H1 (cell line): Measurements from ENCODE around the gene IRF5. TPM values are rescaled to one million over a fixed set of nuclear protein-coding genes. Genes with fewer than 3 reads are reported as not detected.

Source experiments
- CTCF ChIA-PET: fragments of 300-600 bp; sonication (Branson Sonifier 250); formaldehyde crosslinking; loops from one replicate; lab custom pipeline; 2021; ENCODE audit not compliant: partially characterized antibody; lab: Charles Lee
- POLR2A ChIA-PET: fragments of 300-600 bp; sonication (Branson Sonifier 250); formaldehyde crosslinking; loops from one replicate; lab custom pipeline; 2021; ENCODE audit warnings: inconsistent platforms; ENCODE audit not compliant: partially characterized antibody; lab: Charles Lee
- DNase-seq, 2 experiments: peaks; one replicate each; pipeline versions ENCODE4 v3.0.0 to v3.0.0-alpha.2; 2010 to 2022; ENCODE audit warnings: low spot score in 2 of 2, low read depth in 1 of 2, mixed read lengths in 1 of 2
- FAIRE-seq: peaks from 2 replicates; lab custom pipeline; 2011; peaks lifted over from hg19 to GRCh38; lab: Jason Lieb, UNC
- H2AFZ ChIP-seq: 2 replicates; pipeline ENCODE4 v1.8.1; 2012; ENCODE audit warnings: low read length, inconsistent platforms
- H2AK5ac ChIP-seq: 2 replicates; pipeline ENCODE4 v1.6.1; 2013; ENCODE audit warnings: low read depth, low read length
- H2BK120ac ChIP-seq: replicated peaks from 2 replicates; pipeline ENCODE3; 2013; ENCODE audit warnings: low read depth, low read length, inconsistent platforms
- H2BK12ac ChIP-seq: 2 replicates; pipeline ENCODE4 v1.6.1; 2013; ENCODE audit warnings: low read depth, low read length
- H2BK15ac ChIP-seq: 2 replicates; pipeline ENCODE4 v1.6.1; 2013; ENCODE audit warnings: low read length
- H2BK20ac ChIP-seq: 2 replicates; pipeline ENCODE4 v1.6.1; 2013; ENCODE audit warnings: low read length
- H2BK5ac ChIP-seq: 2 replicates; pipeline ENCODE4 v1.6.1; 2013; ENCODE audit warnings: low read depth, low read length
- H3K14ac ChIP-seq: 2 replicates; pipeline ENCODE4 v1.6.1; 2013; ENCODE audit warnings: inconsistent platforms; ENCODE audit not compliant: insufficient read length
- H3K18ac ChIP-seq: 2 replicates; pipeline ENCODE4 v1.6.1; 2013; ENCODE audit warnings: low read length; ENCODE audit errors: extremely low read depth
- H3K23ac ChIP-seq: 2 replicates; pipeline ENCODE4 v1.6.1; 2013; ENCODE audit warnings: inconsistent platforms; ENCODE audit not compliant: insufficient read length
- H3K23me2 ChIP-seq: 2 replicates; pipeline ENCODE4 v1.6.1; 2013; ENCODE audit warnings: low read depth, low read length
- H3K27ac ChIP-seq: 2 replicates; pipeline ENCODE4 v1.6.1; 2011; ENCODE audit warnings: low read depth, low read length, inconsistent platforms
- H3K27me3 ChIP-seq, 4 experiments: replicated peaks in 1 of 4; 1 replicate in 1 of 4; 2 replicates in 3 of 4; pipeline versions ENCODE4 v1.6.1 to v1.8.1; 2011 to 2013; ENCODE audit warnings: low read length in 3 of 4, mild to moderate bottlenecking in 3 of 4, inconsistent platforms in 2 of 4, mixed read lengths in 2 of 4, moderate library complexity in 1 of 4; ENCODE audit not compliant: control insufficient read depth in 3 of 4, insufficient read depth in 3 of 4; ENCODE audit errors: extremely low read depth in 1 of 4
- H3K36me3 ChIP-seq, 4 experiments: 2 replicates each; pipeline versions ENCODE4 v1.6.1 to v1.8.1; 2011 to 2013; ENCODE audit warnings: mild to moderate bottlenecking in 4 of 4, low read length in 3 of 4, moderate library complexity in 2 of 4, control low read depth in 1 of 4, inconsistent platforms in 1 of 4; ENCODE audit not compliant: insufficient read depth in 4 of 4, control insufficient read depth in 2 of 4
- H3K4ac ChIP-seq: replicated peaks from 2 replicates; pipeline ENCODE3; 2013; ENCODE audit warnings: low read length, low read depth, mixed read lengths, inconsistent platforms; ENCODE audit not compliant: insufficient read length
- H3K4me1 ChIP-seq, 4 experiments: replicated peaks in 1 of 4; 1 replicate in 1 of 4; 2 replicates in 3 of 4; pipeline versions ENCODE4 v1.6.1 to v1.8.1; 2011 to 2013; ENCODE audit warnings: low read length in 3 of 4, inconsistent platforms in 2 of 4, mixed read lengths in 1 of 4; ENCODE audit not compliant: insufficient read depth in 4 of 4, control insufficient read depth in 3 of 4
- H3K4me2 ChIP-seq, 2 experiments: 2 replicates each; pipeline versions ENCODE4 v1.6.1 to v1.8.1; 2011 to 2013; ENCODE audit warnings: low read depth in 2 of 2, low read length in 2 of 2, control low read depth in 1 of 2, inconsistent platforms in 1 of 2, mild to moderate bottlenecking in 1 of 2; ENCODE audit not compliant: insufficient read depth in 1 of 2
- H3K4me3 ChIP-seq, 4 experiments: fragments of 200-600, 300-600 bp in 1 of 4; sonication (generic), shearing (Covaris generic), sonication (Bioruptor Twin) in 1 of 4; 2 replicates each; pipeline versions ENCODE4 v1.5.1 to v1.8.1; 2011 to 2016; ENCODE audit warnings: low read length in 4 of 4, low read depth in 3 of 4, control low read depth in 2 of 4, inconsistent platforms in 2 of 4, mild to moderate bottlenecking in 2 of 4, mixed read lengths in 1 of 4, moderate library complexity in 1 of 4; ENCODE audit not compliant: insufficient read depth in 2 of 4; ENCODE audit errors: extremely low read depth in 1 of 4
- H3K56ac ChIP-seq: replicated peaks from 2 replicates; pipeline ENCODE3; 2013; ENCODE audit warnings: low read depth, mild to moderate bottlenecking, mixed read lengths, low read length, inconsistent platforms; ENCODE audit not compliant: insufficient read length
- H3K79me1 ChIP-seq: 2 replicates; pipeline ENCODE4 v1.6.1; 2013; ENCODE audit warnings: low read depth, low read length, control low read depth
- H3K79me2 ChIP-seq, 2 experiments: 2 replicates each; pipeline versions ENCODE4 v1.6.1 to v1.8.1; 2012 to 2013; ENCODE audit warnings: low read length in 2 of 2, mild to moderate bottlenecking in 2 of 2, inconsistent platforms in 1 of 2; ENCODE audit not compliant: insufficient read depth in 2 of 2, control insufficient read depth in 1 of 2
- H3K9ac ChIP-seq, 4 experiments: replicated peaks in 1 of 4; 1 replicate in 1 of 4; 2 replicates in 3 of 4; pipeline versions ENCODE4 v1.6.1 to v1.8.1; 2011 to 2013; ENCODE audit warnings: low read depth in 3 of 4, low read length in 3 of 4, control low read depth in 2 of 4, mild to moderate bottlenecking in 2 of 4, moderate library complexity in 2 of 4, inconsistent platforms in 1 of 4; ENCODE audit errors: extremely low read depth in 1 of 4
- H3K9me3 ChIP-seq, 2 experiments: 2 replicates each; pipeline versions ENCODE4 v1.6.1 to v1.8.1; 2012 to 2013; ENCODE audit warnings: mild to moderate bottlenecking in 2 of 2, moderate library complexity in 2 of 2, control low read depth in 1 of 2, inconsistent platforms in 1 of 2, low read depth in 1 of 2, low read length in 1 of 2, mixed read lengths in 1 of 2; ENCODE audit not compliant: insufficient read depth in 2 of 2
- H4K20me1 ChIP-seq, 2 experiments: replicated peaks in 1 of 2; 2 replicates each; pipeline versions ENCODE3 to v1.8.1; 2011 to 2013; ENCODE audit warnings: inconsistent platforms in 2 of 2, low read length in 2 of 2, mild to moderate bottlenecking in 1 of 2; ENCODE audit not compliant: insufficient read depth in 2 of 2, control insufficient read depth in 1 of 2
- H4K5ac ChIP-seq: 2 replicates; pipeline ENCODE4 v1.6.1; 2013; ENCODE audit warnings: low read length, low read depth, mixed read lengths, inconsistent platforms; ENCODE audit not compliant: insufficient read length
- H4K8ac ChIP-seq: 2 replicates; pipeline ENCODE4 v1.8.0; 2013; ENCODE audit warnings: mild to moderate bottlenecking, moderate library complexity, low read length, inconsistent platforms; ENCODE audit not compliant: insufficient read depth; ENCODE audit errors: extremely low read depth
- H4K91ac ChIP-seq: replicated peaks from 2 replicates; pipeline ENCODE3; 2013; ENCODE audit warnings: low read length, mixed read lengths, inconsistent platforms; ENCODE audit not compliant: insufficient read length
- BCL11A ChIP-seq, 2 experiments: IDR thresholded peaks; one replicate each; pipeline ENCODE4 v1.6.1; 2011; ENCODE audit warnings: low read depth in 2 of 2, low read length in 2 of 2, mild to moderate bottlenecking in 2 of 2
- EZH2 ChIP-seq: fragments of 200-600 bp; sonication (generic); IDR thresholded peaks from 2 replicates; pipeline ENCODE4 v1.7.1; 2012; ENCODE audit warnings: low read depth, mild to moderate bottlenecking, moderate library complexity, low read length, inconsistent platforms; ENCODE audit not compliant: severe bottlenecking
- GTF2F1 ChIP-seq: IDR thresholded peaks from 2 replicates; pipeline ENCODE4 v1.6.1; 2012; ENCODE audit warnings: low read depth, low read length, improper control_type of control experiment, borderline replicate concordance
- JUN ChIP-seq: IDR thresholded peaks from 2 replicates; pipeline ENCODE4 v1.6.1; 2011; ENCODE audit warnings: low read depth, mild to moderate bottlenecking, improper control_type of control experiment, low read length
- KDM1A ChIP-seq: fragments of 200-600, 300-600 bp; sonication (generic); IDR thresholded peaks from 2 replicates; pipeline ENCODE4 v1.7.1; 2016; ENCODE audit warnings: mild to moderate bottlenecking, low read length, borderline replicate concordance
- KDM5A ChIP-seq: fragments of 200-600 bp; IDR thresholded peaks from 2 replicates; pipeline ENCODE4 v1.7.1; 2012; ENCODE audit warnings: mild to moderate bottlenecking, low read length, inconsistent platforms, mixed read lengths
- NANOG ChIP-seq: IDR thresholded peaks from 2 replicates; pipeline ENCODE4 v1.6.1; 2011; ENCODE audit warnings: low read length, low read depth, mild to moderate bottlenecking, inconsistent platforms; ENCODE audit not compliant: insufficient read depth, poor library complexity, severe bottlenecking
- POLR2A ChIP-seq, 2 experiments: IDR thresholded peaks; 1 replicate in 1 of 2; 2 replicates in 1 of 2; pipeline ENCODE4 v1.6.1; 2011; ENCODE audit warnings: low read depth in 2 of 2, low read length in 2 of 2, mild to moderate bottlenecking in 2 of 2; ENCODE audit errors: control extremely low read depth in 1 of 2
- POU5F1 ChIP-seq: IDR thresholded peaks from 2 replicates; pipeline ENCODE4 v1.6.1; 2011; ENCODE audit warnings: low read depth, mild to moderate bottlenecking, low read length, moderate library complexity
- SIRT6 ChIP-seq: IDR thresholded peaks from one replicate; pipeline ENCODE4 v1.7.1; 2012; ENCODE audit warnings: low read length, inconsistent platforms
- SRF ChIP-seq: IDR thresholded peaks from 2 replicates; pipeline ENCODE4 v1.6.1; 2011; ENCODE audit warnings: mild to moderate bottlenecking, low read depth, low read length, moderate library complexity
- TAF1 ChIP-seq: IDR thresholded peaks from 2 replicates; pipeline ENCODE4 v1.6.1; 2011; ENCODE audit warnings: mild to moderate bottlenecking, low read depth, low read length
- TAF7 ChIP-seq: optimal IDR thresholded peaks from 2 replicates; pipeline ENCODE3; 2011; ENCODE audit warnings: low read depth, mild to moderate bottlenecking, inconsistent platforms, low read length, moderate library complexity, borderline replicate concordance
- TCF12 ChIP-seq: IDR thresholded peaks from 2 replicates; pipeline ENCODE4 v1.6.1; 2011; ENCODE audit warnings: low read depth, mild to moderate bottlenecking, low read length
- ZNF274 ChIP-seq: IDR thresholded peaks from 2 replicates; pipeline ENCODE4 v1.7.0; 2012; ENCODE audit warnings: low read length, borderline replicate concordance; ENCODE audit errors: extremely low read depth
- WGBS, 2 experiments: shearing (Covaris generic) in 1 of 2; methylation state at CpG; one replicate each; pipeline versions ENCODE4 v1.1.6 to v1.1.7; 2013 to 2015; ENCODE audit warnings: low lambda C conversion rate in 2 of 2, mixed read lengths in 2 of 2, inconsistent platforms in 1 of 2, low coverage in 1 of 2, missing lambda C conversion rate in 1 of 2; ENCODE audit not compliant: insufficient replicate concordance in 2 of 2, insufficient coverage in 1 of 2, insufficient read length in 1 of 2; ENCODE audit errors: extremely low coverage in 1 of 2, missing lambda C conversion rate in 1 of 2; 5-methylcytosine and 5-hydroxymethylcytosine counted together
- polyA plus RNA-seq, 7 experiments: library from polyadenylated mRNA; depleted of rRNA in 3 of 7; stranded (reverse) in 5 of 7; unstranded in 2 of 7; fragments of >200 nt in 5 of 7; fragments of 200-250 nt in 2 of 7; gene quantifications; 1 replicate in 5 of 7; 2 replicates in 1 of 7; 4 replicates in 1 of 7; pipeline versions ENCODE4 v1.2.1 to v1.2.3, GENCODE V29; 2011 to 2013; ENCODE audit warnings: missing spikeins in 2 of 7, mixed read lengths in 2 of 7
- total RNA-seq: library from RNA; stranded (reverse); fragmentation: NEBNext Ultra II Directional; extraction: Animal tissue kit (Norgen Biotek cat#: 25700); gene quantifications from 2 replicates; pipeline ENCODE4 v1.2.1, GENCODE V29; 2021

Gene IRF5
- total and polyA plus RNA-seq, 2 of the 8 experiments (the other 6 are each of a cell fraction or from before 2014, with no cell fraction given): 0.28 to 1.1 TPM

DNA sequence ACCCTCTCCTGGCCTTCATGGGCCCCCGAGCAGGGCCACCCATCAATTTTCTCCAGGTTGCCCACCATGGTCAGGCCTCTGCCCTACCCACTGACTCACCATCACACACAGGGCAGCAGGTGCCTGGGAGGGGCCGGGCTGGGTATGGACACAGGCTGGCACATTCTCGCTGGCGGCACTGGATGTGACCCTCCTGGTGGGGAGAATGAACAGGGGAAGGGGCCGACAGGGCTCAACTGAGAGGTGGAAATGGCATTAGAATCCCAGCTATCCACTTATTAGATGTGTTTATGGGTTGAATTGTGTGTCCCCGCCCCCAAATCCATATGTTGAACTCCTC is 43.7 kb upstream of the IRF5 start:
- Histone ChIP-seq H3K4me2 (no peak overlapping the region), H3K27ac (no peak overlapping the region), H3K79me1 (no peaks in the 10 kb centered on the region), H3K56ac (no peak overlapping the region), H2BK20ac (no peak overlapping the region), H2AFZ (no peak overlapping the region), H3K27me3 (peaks cover 0 to 7% (median 4%) of the 10 kb centered on the region in 4 experiments; a peak in 4 of 7 replicates), H4K91ac (no peak overlapping the region), H2BK12ac (no peak overlapping the region), H3K36me3 (no peaks in the 10 kb centered on the region), H3K4ac (no peak overlapping the region), H3K79me2 (no peaks in the 10 kb centered on the region), H3K23ac (no peak overlapping the region), H3K9ac (no peak overlapping the region), H3K4me3 (no peak overlapping the region), H3K9me3 (0 out of 4 replicates have a peak, but pooled peaks cover 0 to 3% of the 10 kb centered on the region in 2 experiments), H4K8ac (no peak overlapping the region), H2BK15ac (no peak overlapping the region), H2AK5ac (no peak overlapping the region), H3K18ac (no peak overlapping the region), H3K14ac (no peak overlapping the region), H3K23me2 (peaks cover 5% of the 10 kb centered on the region; the same call in 1 of the 2 replicates), H4K5ac (no peak overlapping the region), H2BK5ac (no peak overlapping the region), H2BK120ac (no peak overlapping the region), H4K20me1 (peaks cover 0 to 1% of the 10 kb centered on the region in 2 experiments), H3K4me1 (peaks cover 0 to 12% (median 6%) of the 10 kb centered on the region in 4 experiments; a peak in 5 of 7 replicates)
- no peak for DNase-seq
- no peak for FAIRE-seq
- CTCF ChIA-PET: interaction anchor here (0.6 to 3.5 kb wide), 3 partner anchors 9 to 79 kb away, joined by 3 to 14 read pairs (median 3); partner anchors contain the start of gene KCP
- 83% methylated on average over 4 of the region's 6 CpGs; no CpG with 5 or more reads in 1 of the 2 experiments for WGBS, 2 experiments
- POLR2A ChIA-PET: interaction anchor here (0.7 kb wide), 1 partner anchor 100 kb away, joined by 3 read pairs; no protein-coding TSS in a partner anchor
- no peak for TF ChIP-seq GTF2F1
- no peak for TF ChIP-seq TCF12
- no peak for TF ChIP-seq BCL11A (IDR thresholded peaks at IDR 0.05; ENCODE audit: low read depth in 2 of 2, low read length in 2 of 2)
- TF ChIP-seq EZH2: no peak
- no peak for TF ChIP-seq SIRT6
- no peak for TF ChIP-seq POU5F1
- TF ChIP-seq TAF1: no peak
- TF ChIP-seq NANOG: no peak
- no peak for TF ChIP-seq TAF7
- TF ChIP-seq KDM5A: no peak
- TF ChIP-seq JUN: no peak
- TF ChIP-seq KDM1A: no peak
- TF ChIP-seq SRF: no peak
- TF ChIP-seq POLR2A (IDR thresholded peaks at IDR 0.05; ENCODE audit: control extremely low read depth in 1 of 2, low read depth in 2 of 2, low read length in 2 of 2): no peak
- TF ChIP-seq ZNF274: no peak
